Left lobe of liver (tissue), 2 donors: Measurements from ENCODE around the gene CNTNAP5. TPM values are rescaled to one million over a fixed set of nuclear protein-coding genes. Genes with fewer than 3 reads are reported as not detected.

Experiments used
- ATAC-seq: fragments of 200-7000 bp; cut with Tn5 transposase; one replicate; pipeline ENCODE4 v1.9.1; 2020; ENCODE audit warnings: mild to moderate bottlenecking, moderate library complexity
- DNase-seq: peaks from one replicate; pipeline ENCODE4 v3.0.0-alpha.2; 2020; ENCODE audit warnings: low spot score
- total RNA-seq: library from RNA; stranded (reverse); gene quantifications from one replicate; pipeline ENCODE4 v1.2.1, GENCODE V29; 2021
- donor health status: DM: no; HTN: no; CAD: no; lungs with moderate emphysema.
- donor health status: DM: no; HTN: yes; CAD: no.

The CNTNAP5 gene
- total RNA-seq, 1 donor from 2014 or later: not detected

DNA sequence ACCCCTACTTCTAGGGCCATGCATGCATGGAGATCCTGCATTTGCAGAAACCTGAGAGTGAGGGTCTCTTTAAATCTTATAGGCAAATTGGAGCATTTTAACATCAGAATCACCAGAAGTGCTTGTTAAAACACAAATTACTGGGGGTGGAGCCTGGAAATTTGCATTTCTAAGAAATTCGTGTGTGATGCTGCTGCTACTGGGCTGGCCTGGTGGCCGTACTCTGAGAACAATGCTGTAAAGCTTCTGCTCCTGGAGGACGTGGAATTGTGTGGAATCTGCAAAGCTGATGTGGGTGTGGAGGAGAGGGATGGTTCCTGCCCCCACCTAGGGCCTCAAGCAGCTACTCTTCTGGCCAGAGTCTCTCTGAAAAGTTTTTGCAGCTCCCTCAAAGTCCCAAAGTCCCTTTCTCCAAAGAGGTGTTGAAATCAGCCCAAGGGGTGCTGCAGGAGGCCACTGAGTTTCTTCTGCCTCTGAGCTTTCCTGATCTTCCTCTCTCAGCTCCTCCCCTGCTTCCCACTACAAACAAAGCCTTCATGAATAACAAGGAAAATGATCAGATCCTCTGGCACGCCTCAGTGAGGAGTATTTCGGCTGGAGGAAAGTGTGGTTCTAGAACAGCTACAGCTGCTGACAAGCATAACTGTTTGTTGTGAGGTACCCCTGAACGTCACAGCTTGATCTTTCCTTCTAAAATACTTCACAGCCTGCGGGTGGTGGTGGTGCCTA lies 508.3 kb downstream of the CNTNAP5 start:
- DNase-seq (no peak), ATAC-seq (no peak)

DNA sequence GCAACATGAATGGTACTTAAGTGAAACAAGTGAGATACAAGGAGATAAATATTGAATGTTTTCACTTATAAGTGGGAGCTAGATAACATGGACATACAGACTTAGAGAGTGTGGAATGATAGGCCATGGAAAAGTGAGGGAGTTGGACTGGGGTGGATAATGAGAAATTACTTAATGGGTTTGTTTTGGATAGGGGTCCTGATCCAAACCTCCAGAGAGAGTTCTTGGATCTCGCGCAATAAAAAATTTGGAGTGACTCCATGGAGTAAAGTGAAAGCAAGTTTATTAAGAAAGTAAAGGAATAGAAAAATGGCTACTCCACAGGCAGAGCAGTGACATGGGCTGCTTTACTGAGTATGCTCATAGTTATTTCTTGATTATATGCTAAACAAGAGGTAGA lies 508.9 kb downstream of the CNTNAP5 start:
- DNase-seq (no peak), ATAC-seq (no peak)

DNA sequence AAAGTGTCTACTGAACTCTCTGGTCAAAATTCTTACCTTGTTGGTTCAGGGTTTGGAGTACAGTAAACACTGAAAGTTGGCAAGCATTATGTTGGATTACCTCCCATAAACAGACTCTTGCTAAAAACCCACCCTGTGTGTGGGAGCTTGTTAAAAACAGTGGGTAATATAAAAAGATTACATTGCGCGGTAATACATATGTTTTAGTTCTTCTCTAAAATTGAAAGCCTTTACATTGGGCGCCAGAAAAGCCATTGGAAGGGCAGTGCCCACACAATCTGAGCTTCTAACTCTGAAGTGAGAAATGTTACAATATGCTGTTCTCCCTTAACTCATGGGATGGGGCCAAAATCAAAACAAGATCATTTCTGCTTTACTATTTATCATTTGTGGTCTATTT lies 510.7 kb downstream of the CNTNAP5 start:
- ATAC-seq (no peak), DNase-seq (no peak)

DNA sequence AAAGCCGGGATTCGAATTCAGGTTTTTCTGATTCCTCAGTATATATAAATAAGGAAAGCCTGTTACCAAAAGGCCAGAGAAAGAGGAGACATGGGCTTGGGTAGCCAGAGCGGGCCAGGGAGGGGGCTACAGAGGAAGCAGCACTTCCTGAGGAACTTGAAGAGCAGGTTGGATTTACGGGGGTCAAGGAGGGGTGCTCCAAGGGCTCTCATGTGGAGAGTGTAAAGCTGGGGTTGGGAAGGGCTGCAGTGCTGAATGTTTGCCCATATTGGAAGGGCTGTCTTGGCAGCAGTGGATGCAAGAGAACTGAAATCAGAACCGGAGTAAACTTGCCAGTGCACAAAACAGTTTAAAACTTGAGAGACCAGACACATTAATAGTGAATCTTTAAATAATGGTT lies 511.5 kb downstream of the CNTNAP5 start:
- ATAC-seq (no peak), DNase-seq (no peak)

DNA sequence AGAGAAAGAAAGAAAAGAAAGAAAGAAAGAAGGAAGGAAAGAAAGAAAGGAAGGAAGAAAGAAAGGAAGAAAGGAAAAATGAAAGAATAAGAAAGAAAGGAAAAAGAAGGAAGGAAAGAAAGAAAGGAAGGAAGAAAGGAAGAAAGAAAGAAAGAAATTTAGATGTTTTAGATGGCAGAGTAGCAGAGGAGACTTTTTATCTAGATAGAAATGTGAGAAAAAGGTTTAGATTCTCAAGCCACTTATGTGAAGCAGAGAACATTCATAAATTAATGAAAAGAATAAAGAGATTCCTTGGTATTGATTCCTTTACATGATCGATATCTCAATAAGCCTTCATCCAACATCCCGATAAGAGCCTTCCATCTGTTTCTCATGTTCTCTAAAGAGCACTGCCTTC lies 513.5 kb downstream of the CNTNAP5 start:
- ATAC-seq: no peak

DNA sequence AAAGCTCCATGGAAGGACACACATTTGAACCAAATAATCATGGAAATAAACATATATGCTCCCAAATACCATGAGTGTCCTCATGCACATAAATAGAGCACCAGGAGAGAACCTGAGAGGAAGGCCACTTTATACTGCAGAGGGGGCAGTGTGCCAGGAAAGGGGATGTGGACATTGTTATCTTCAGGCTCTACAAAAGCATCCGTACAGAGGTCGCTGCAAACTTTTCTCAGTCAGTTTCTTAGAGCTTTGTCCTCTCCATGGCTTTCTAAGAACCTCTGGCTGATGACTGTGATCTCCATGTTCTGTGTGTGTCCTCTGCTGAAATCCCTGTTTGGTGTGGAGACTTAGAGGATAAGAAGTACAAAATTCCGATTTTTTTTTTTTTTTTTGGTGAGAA lies 515.7 kb downstream of the CNTNAP5 start:
- ATAC-seq (no peak), DNase-seq (no peak)

More for the DNA sequence above, 513.5 kb downstream of the CNTNAP5 start:
- no peak for DNase-seq

DNA sequence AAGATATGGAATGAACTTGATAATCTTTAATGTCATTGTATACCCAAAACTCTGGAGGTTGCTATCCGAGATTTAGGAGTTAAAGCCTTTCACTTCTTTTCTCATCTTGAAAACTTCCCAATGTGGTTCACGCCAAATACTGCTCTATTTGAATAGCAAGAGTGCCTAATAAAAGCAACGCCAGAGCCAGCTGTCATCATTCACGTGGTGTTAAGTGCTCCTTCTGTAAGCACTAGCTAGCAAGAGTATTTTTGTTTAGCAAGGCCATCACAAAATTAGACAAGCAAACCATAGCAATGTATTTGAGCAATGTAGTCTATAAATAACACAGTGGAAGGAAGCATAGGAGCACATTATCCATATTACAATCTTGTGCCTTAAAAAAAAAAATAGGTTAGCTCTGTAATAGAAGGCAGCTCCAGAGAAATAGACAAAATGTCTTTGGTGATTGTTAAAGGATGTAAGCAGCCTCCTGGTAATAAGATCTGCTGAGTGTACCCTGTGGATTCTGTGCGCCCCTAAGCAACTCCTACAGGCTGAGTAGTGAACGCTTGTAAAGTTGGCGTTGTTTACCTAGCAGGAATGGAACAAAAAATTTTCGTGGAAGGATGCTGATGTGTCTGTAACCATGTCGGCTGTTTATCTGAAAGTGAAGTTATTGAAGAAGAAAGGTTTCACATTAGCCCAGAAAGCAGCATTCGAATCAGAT lies 518.0 kb downstream of the CNTNAP5 start:
- no peak for ATAC-seq
- DNase-seq: no peak

DNA sequence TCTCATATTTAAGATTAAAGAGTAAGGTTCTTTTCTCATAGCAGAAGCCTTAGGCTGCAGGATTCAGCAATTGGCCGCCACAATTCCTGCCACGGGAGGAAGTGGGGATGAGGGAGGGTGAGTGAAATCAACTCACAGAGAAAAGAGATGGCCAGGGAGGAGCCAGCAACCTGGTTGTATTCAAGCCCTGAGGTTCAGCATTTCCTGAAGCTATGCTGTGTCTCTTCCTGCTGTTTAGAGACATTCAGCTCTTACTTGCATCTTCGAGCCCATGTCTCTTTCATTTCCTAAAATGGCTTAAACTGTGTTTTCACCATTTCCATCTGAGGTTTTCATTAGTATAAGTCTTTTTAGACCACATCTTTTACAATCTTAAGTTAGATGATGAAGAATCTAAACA lies 522.6 kb downstream of the CNTNAP5 start:
- ATAC-seq: no peak
- no peak for DNase-seq

DNA sequence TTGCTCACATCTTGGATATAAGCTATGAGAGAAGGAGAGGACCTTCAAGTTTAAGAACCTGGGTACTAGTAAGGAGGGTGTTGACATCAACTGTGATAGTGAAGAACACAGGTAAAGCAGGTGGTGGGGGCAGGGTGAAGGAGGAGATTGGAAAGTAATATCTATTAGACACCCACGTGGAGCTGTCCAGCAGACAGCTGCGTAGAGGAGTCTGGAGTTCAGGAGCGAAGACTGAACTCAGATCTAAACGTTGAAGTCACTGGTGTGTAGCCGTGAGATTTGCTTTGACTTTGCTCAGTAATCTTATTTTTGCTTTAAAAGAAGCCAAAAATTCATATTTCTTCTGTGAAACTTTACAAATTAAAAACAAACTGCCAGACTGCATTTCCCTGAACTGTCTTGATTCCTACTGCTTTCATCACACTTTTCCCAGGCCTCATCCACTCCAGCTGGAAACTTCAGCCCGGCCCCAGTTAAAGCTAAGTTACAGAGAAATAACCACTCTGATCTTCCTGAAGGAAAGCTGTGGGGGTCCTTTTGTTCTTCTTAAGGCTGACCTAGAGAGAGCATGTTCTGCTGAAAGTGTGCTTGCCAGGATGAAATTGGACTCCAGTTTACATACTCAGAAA lies 533.3 kb downstream of the CNTNAP5 start:
- no peak for DNase-seq
- ATAC-seq: no peak

DNA sequence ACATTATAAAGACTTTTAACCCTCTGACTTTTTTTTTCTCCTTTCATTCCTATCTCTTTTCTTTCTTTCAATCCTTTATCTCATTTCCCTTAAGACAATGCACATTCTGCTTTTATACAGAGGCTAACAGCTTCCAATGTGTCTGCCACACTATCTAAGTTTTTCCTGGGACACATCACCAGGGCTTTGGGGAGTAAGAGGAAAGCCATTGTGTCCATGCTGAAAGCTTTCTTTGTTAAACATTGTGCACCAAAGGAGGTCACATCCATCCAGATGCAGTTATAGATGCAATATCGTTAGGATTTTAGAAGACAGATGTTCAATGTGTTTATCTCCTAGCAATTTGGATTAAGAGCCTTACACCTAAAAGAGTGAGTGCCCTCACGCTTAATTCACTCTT lies 534.1 kb downstream of the CNTNAP5 start:
- ATAC-seq (no peak), DNase-seq (no peak)

DNA sequence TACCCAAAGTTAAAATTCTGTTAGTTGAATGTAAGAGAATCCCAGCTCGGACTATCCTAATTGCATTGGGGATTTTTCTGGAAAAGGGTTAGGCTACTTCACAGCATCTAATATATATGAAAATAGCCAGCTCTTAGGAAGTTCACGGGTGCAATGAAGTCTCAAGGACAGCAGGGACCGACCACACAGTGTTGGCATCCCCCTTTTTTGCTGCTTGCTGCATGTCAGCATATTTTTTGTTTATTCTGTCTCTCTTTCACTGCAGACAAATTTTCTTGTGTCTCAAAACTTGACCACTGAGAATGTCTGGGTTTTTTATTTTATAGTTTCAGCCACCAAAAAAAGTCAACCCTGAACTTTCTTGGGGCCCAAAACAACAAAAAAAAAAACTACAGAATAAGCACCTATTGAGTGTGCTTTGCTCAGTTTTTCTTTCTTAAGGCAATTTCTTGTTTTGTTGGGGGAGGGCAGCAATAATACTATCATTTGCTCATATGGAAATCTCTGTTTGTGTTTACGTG lies 535.6 kb downstream of the CNTNAP5 start:
- ATAC-seq (no peak), DNase-seq (no peak)

DNA sequence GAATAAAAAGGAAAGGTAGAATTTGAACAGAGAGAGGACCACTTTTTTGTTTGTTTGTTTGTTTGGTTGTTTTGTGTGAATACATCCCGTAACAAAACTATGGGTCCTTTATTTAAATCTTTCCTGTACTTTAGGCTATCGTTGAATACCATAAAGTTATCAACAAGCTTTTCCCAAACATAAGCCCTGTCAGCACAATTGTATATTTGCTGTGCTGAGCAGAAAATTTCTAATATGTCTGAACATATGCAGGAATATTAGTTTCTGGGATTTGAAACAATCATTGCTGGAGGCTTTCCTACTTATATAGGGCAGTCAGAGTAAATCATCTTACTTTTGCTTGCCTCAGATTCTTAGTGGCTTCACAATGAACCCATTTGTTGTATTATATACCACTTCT lies 536.4 kb downstream of the CNTNAP5 start:
- ATAC-seq (no peak), DNase-seq (no peak)

DNA sequence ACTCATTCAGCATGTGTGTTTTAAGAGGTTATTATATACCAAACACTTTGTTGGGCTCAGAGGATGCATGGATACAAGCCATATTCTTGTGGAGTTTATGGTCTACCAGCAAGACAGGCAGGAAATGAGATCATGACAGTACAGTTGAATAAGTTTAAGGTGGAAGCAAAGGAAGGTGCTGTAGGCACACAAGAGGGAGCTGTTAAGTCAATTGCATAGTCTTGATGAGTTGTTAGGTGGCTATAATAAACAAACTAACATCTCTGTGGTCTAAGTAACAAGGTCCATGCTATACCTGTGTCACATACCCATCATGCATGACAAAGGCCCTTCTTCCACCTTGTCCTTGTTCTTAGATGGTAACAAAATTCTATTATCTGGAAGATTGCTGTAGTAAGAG lies 538.3 kb downstream of the CNTNAP5 start:
- ATAC-seq (peak; percentile 41), DNase-seq (no peak)

DNA sequence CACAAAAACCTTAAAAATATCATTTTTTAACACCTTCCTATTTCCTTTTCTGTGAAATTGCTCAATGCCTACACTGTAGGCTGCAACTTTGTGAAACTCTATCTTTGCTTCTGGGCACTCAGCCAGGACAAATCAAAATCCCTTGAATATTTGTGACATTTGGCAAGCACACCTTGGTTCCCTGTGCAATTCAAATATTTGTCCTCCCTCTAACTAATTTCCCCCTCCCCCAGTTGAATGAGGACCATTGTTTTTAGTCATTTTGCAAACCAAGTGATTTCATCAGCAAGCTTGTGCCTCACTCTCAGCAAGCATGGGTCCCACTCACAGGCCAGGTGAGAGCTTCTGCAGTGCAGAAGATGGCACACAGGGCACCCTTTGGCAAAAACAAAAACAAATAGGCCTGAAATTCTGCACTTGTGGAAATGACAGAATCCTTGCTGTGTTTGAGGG lies 541.5 kb downstream of the CNTNAP5 start:
- peak; percentile 73 for DNase-seq
- ATAC-seq: peak; percentile 94

DNA sequence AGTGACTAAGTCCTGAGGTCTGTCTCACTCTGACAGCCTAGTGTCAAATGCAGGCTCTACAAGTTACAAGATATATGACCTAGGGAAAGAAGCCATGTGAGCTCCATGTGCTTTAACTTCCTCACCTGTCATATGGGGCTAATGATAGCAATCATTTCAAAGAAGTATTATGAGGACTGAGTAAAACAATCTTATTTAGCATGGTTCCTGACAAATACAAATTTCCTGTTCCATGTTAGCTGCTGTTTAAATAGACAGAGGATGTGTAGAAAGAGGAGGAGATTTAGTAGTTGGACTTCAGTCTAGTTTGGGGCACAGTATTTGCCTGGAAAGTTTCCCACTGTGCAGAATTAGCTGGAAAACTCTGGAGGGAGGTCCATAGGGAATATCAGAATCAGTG lies 545.8 kb downstream of the CNTNAP5 start:
- no peak for ATAC-seq

DNA sequence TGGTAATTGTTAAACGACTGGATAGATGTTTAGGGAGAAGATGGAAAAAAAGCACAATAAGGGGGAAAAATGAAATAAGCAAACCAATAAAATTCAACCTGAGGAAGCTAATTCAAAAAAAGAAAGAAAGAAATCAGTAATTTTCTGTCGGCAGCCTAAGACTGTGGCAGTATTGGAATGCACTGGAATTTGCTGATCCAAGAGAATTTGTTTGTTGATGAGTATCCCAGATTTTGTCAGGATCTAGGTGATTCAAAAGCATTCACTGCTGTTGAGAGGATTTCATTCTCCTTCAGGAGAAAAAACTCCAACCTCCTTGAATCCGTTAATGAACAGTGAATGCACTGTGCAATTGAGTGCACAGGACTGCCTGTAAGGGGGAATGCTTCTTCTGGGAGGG lies 546.7 kb downstream of the CNTNAP5 start:
- DNase-seq (no peak), ATAC-seq (no peak)

More for the DNA sequence above, 545.8 kb downstream of the CNTNAP5 start:
- no peak for DNase-seq

DNA sequence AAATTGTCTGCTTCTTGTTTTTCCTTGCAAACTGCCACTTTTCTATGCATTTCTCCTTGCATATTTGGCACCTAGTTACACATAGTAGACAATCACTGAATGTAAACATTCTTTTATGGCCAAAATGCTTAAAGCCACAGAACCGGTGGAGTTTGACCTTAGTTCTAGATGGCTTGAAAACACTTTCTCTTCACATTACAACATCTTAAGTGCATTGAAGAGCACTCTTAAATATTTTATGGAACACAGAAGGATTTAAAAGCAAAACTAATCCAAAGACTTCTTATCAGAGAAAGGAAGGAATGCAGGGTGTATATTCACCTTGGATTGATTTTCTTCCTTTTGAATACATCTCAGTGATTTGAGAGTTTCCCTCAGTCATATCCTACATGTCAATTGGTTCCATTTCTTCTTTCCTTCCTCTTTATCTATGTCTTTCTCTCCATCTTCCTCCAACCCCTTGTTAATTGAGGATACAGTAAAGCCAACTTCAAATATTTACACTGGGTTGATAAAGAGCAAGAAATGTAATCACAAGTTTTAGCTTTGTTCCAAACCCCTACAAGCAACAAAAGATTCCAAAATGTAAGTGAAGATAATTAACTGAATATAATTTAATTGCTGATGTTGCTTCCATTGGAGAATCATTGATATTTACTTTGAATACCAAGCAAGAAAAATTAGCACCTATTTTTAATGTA lies 548.0 kb downstream of the CNTNAP5 start:
- DNase-seq (no peak), ATAC-seq (no peak)

DNA sequence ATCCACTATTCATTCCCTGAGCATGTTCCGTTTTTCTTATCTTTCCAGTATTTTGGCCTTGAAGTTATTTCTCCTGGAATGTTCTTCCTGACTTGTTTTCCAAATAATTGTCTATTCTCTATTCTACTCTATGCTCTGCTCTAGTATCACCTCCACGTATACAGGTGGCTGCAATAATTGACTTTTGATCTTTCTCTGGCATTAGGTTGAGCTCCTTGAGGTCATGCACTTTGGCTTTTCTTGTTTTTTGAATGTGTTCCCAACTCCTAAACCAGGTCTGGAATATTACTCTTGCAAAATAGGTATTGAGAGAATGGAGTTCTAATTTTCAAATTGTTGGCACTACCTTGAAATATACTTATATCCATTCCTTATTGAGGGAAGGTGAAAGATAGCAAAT lies 550.4 kb downstream of the CNTNAP5 start:
- DNase-seq (no peak), ATAC-seq (peak; percentile 54)

DNA sequence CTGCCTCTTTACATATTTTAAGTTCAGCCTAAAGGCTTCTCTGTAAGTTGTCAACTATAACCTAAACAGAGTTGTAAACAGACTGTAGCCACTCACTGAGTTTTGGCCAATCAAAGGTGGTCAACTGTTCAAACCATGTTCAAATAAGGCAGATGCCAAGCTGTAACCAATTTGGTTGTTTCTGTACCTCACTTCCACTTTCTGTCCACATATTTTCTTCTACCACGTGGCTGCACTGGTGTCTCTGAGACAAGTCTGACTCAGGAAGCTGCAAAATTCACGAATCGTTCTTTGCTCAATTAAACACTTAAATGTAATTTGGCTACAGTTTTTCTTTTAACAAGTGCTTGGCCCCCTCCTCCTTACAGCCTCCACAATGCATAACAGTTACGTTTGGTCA lies 555.2 kb downstream of the CNTNAP5 start:
- ATAC-seq (no peak), DNase-seq (no peak)

DNA sequence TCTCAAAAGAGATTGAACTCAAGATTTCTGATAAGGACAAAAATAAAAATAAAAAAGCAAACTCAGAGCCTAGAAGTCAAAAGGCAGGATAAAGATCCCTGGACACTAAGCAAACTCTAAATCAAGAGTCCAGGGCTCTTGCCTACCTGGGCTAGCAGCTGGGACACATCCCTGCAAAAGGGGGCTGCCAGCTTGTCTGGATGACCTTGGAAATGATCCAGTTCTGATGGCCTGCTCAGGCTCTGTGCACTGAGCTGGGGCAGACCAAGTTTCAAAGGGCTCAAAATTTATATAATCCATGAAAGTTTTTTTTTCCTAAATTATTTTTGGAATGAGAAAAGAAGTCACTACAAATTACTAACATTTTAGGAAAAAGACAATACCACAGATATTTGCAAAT lies 557.3 kb downstream of the CNTNAP5 start:
- no peak for ATAC-seq
- no peak for DNase-seq

DNA sequence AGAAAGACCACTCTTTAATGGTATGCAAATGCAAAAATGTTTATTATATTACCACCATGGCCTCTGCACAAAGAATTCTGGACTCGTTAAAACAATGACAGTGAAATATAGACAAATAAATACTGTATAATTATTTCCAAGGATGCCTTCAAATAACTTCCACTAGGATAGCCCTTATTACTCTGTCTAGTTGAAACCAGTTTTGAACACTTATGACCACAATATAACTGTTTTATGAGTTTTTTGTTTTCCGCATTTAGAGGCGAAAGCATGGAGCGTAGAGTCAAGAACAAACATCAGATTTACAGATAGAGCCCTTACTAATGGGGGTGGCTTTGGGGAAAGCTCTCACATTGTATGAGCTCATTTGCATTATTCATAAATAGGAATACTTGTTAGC lies 559.5 kb downstream of the CNTNAP5 start:
- no peak for ATAC-seq
- DNase-seq: no peak
